ENCODE data around the gene WASHC2A.
"Not testable (repeated sequence)": the region's sequence is repeated elsewhere in the genome, so short reads cannot be mapped to it uniquely, and the experiment has no call there.

The WASHC2A gene

GRCh38 chr10:50165038-50165437 lies 97.3 kb downstream of the WASHC2A start:
- not testable (repeated sequence) for H3K4me3 ChIP-seq (ENCODE audit: low read depth, low read length); H3K9ac ChIP-seq (ENCODE audit: low read length); H3K36me3 ChIP-seq (ENCODE audit: control insufficient read depth in 1 of 2, insufficient read depth in 2 of 2, low read length in 2 of 2); H3K9me3 ChIP-seq (ENCODE audit: insufficient read depth, low read depth, low read length); H2AFZ ChIP-seq (ENCODE audit: insufficient read depth, low read length, poor library complexity); H2BK120ac ChIP-seq (ENCODE audit: insufficient read depth, low read length, poor library complexity); H2BK5ac ChIP-seq (ENCODE audit: low read depth, low read length, poor library complexity); H2AK5ac ChIP-seq (ENCODE audit: low read length); H3K27ac ChIP-seq (ENCODE audit: low read depth, low read length); DNase-seq; H4K8ac ChIP-seq (ENCODE audit: low read depth, low read length); H3K79me1 ChIP-seq (ENCODE audit: low read length); H3K4me1 ChIP-seq (ENCODE audit: control insufficient read depth in 1 of 2, insufficient read depth in 2 of 2, low read length in 2 of 2); H4K12ac ChIP-seq (ENCODE audit: low read depth, low read length); H3K18ac ChIP-seq (ENCODE audit: low read length); H3K4me2 ChIP-seq (ENCODE audit: low read length); H3K27me3 ChIP-seq (ENCODE audit: insufficient read depth, low read length); H3K4ac ChIP-seq (ENCODE audit: low read depth, low read length); H4K91ac ChIP-seq (ENCODE audit: low read depth, low read length); H2BK12ac ChIP-seq (ENCODE audit: low read length); H3K23ac ChIP-seq (ENCODE audit: low read length); H3K14ac ChIP-seq (ENCODE audit: low read length); H3K79me2 ChIP-seq (ENCODE audit: control insufficient read depth, insufficient read depth, low read length, poor library complexity)
- no CpG with 5 or more reads among the region's 2 CpGs for WGBS (ENCODE audit: extremely low coverage, insufficient coverage, insufficient read length)

- H2BK12ac ChIP-seq (ENCODE audit: low read length); H2AK5ac ChIP-seq (ENCODE audit: low read length); H3K27ac ChIP-seq (ENCODE audit: low read depth, low read length); H4K12ac ChIP-seq (ENCODE audit: low read depth, low read length); H3K4me2 ChIP-seq (ENCODE audit: low read length); H2BK120ac ChIP-seq (ENCODE audit: insufficient read depth, low read length, poor library complexity); H3K9me3 ChIP-seq (ENCODE audit: insufficient read depth, low read depth, low read length); DNase-seq; H3K36me3 ChIP-seq (ENCODE audit: control insufficient read depth in 1 of 2, insufficient read depth in 2 of 2, low read length in 2 of 2); H3K79me2 ChIP-seq (ENCODE audit: control insufficient read depth, insufficient read depth, low read length, poor library complexity); H3K18ac ChIP-seq (ENCODE audit: low read length); H3K23ac ChIP-seq (ENCODE audit: low read length); H4K91ac ChIP-seq (ENCODE audit: low read depth, low read length); H3K14ac ChIP-seq (ENCODE audit: low read length); H3K27me3 ChIP-seq (ENCODE audit: insufficient read depth, low read length); H3K9ac ChIP-seq (ENCODE audit: low read length); H2BK5ac ChIP-seq (ENCODE audit: low read depth, low read length, poor library complexity); H3K79me1 ChIP-seq (ENCODE audit: low read length); H3K4me1 ChIP-seq (ENCODE audit: control insufficient read depth in 1 of 2, insufficient read depth in 2 of 2, low read length in 2 of 2); H2AFZ ChIP-seq (ENCODE audit: insufficient read depth, low read length, poor library complexity); H3K4ac ChIP-seq (ENCODE audit: low read depth, low read length); H4K8ac ChIP-seq (ENCODE audit: low read depth, low read length); H3K4me3 ChIP-seq (ENCODE audit: low read depth, low read length): not testable (repeated sequence)
- no CpG with 5 or more reads among the region's 3 CpGs for WGBS (ENCODE audit: extremely low coverage, insufficient coverage, insufficient read length)
Measured at GRCh38 chr10:50167833-50168232, 100.1 kb downstream of the WASHC2A start.

GRCh38 chr10:50169506-50169905 lies 101.8 kb downstream of the WASHC2A start:
- no CpG with 5 or more reads among the region's 1 CpG for WGBS (ENCODE audit: extremely low coverage, insufficient coverage, insufficient read length)
- H3K9ac ChIP-seq (ENCODE audit: low read length); H3K18ac ChIP-seq (ENCODE audit: low read length): not testable (repeated sequence)

GRCh38 chr10:50174788-50175525 lies 107.2 kb downstream of the WASHC2A start:
- H3K4me2 ChIP-seq (ENCODE audit: low read length); H2BK12ac ChIP-seq (ENCODE audit: low read length); H3K36me3 ChIP-seq (ENCODE audit: control insufficient read depth in 1 of 2, insufficient read depth in 2 of 2, low read length in 2 of 2); H3K9ac ChIP-seq (ENCODE audit: low read length); H3K18ac ChIP-seq (ENCODE audit: low read length); H3K23ac ChIP-seq (ENCODE audit: low read length); H3K4me3 ChIP-seq (ENCODE audit: low read depth, low read length); H2BK120ac ChIP-seq (ENCODE audit: insufficient read depth, low read length, poor library complexity); H2AK5ac ChIP-seq (ENCODE audit: low read length); H3K27ac ChIP-seq (ENCODE audit: low read depth, low read length); H3K4me1 ChIP-seq (ENCODE audit: control insufficient read depth in 1 of 2, insufficient read depth in 2 of 2, low read length in 2 of 2); H3K4ac ChIP-seq (ENCODE audit: low read depth, low read length); H3K27me3 ChIP-seq (ENCODE audit: insufficient read depth, low read length); H4K91ac ChIP-seq (ENCODE audit: low read depth, low read length); H3K14ac ChIP-seq (ENCODE audit: low read length); H4K12ac ChIP-seq (ENCODE audit: low read depth, low read length); H3K79me1 ChIP-seq (ENCODE audit: low read length); DNase-seq; H3K79me2 ChIP-seq (ENCODE audit: control insufficient read depth, insufficient read depth, low read length, poor library complexity); H2BK5ac ChIP-seq (ENCODE audit: low read depth, low read length, poor library complexity); H4K8ac ChIP-seq (ENCODE audit: low read depth, low read length); H2AFZ ChIP-seq (ENCODE audit: insufficient read depth, low read length, poor library complexity); H3K9me3 ChIP-seq (ENCODE audit: insufficient read depth, low read depth, low read length): not testable (repeated sequence)
- WGBS (ENCODE audit: extremely low coverage, insufficient coverage, insufficient read length), result no CpG with 5 or more reads among the region's 3 CpGs

More at GRCh38 chr10:50169506-50169905, 101.8 kb downstream of the WASHC2A start:
- not testable (repeated sequence) for H4K12ac ChIP-seq (ENCODE audit: low read depth, low read length); DNase-seq; H2BK5ac ChIP-seq (ENCODE audit: low read depth, low read length, poor library complexity); H3K14ac ChIP-seq (ENCODE audit: low read length); H2AK5ac ChIP-seq (ENCODE audit: low read length); H3K4me3 ChIP-seq (ENCODE audit: low read depth, low read length); H3K4ac ChIP-seq (ENCODE audit: low read depth, low read length); H3K79me1 ChIP-seq (ENCODE audit: low read length); H4K91ac ChIP-seq (ENCODE audit: low read depth, low read length); H3K4me1 ChIP-seq (ENCODE audit: control insufficient read depth in 1 of 2, insufficient read depth in 2 of 2, low read length in 2 of 2); H3K9me3 ChIP-seq (ENCODE audit: insufficient read depth, low read depth, low read length); H3K23ac ChIP-seq (ENCODE audit: low read length); H3K4me2 ChIP-seq (ENCODE audit: low read length); H3K27ac ChIP-seq (ENCODE audit: low read depth, low read length); H4K8ac ChIP-seq (ENCODE audit: low read depth, low read length); H3K27me3 ChIP-seq (ENCODE audit: insufficient read depth, low read length); H2AFZ ChIP-seq (ENCODE audit: insufficient read depth, low read length, poor library complexity); H3K79me2 ChIP-seq (ENCODE audit: control insufficient read depth, insufficient read depth, low read length, poor library complexity); H2BK120ac ChIP-seq (ENCODE audit: insufficient read depth, low read length, poor library complexity); H3K36me3 ChIP-seq (ENCODE audit: control insufficient read depth in 1 of 2, insufficient read depth in 2 of 2, low read length in 2 of 2); H2BK12ac ChIP-seq (ENCODE audit: low read length)

Data from trophoblast cell (in vitro differentiated cells and primary cell).